ENCODE results near the gene FSTL3. TPM values are rescaled to one million over a fixed set of nuclear protein-coding genes. Genes with fewer than 3 reads are reported as not detected.

FSTL3 gene
- total and polyA plus RNA-seq, 2 of the 13 experiments (the other 11 are each of a cell fraction or from before 2014, with no cell fraction given) = 13.5 to 15.6 TPM

DNA sequence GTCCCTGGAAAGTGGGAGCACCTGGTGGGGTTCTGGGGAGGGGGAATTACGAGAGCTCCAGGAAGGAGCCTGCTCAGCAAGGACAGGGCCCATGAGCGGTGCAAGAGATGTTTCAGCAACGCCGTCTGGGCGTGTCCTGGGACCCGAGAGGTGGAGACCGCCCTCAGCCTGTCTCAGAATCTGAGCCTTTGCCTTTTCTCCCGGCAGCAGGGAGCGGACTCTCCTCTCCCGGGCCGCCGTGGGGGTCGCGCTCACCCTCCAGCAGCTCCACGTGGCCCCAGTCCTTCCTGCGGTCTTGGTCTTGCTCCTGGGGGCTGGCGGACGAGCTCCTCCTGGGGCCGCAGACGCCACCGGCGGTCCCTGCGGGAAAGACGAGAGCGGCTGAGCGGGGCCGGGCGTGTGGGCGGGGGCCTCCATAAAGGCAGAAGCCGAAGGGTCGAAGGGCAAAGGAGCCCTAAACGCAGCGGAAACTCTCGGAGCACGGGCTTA lies 43.6 kb upstream of the FSTL3 start (continued):
- TF ChIP-seq, protein P1, sequence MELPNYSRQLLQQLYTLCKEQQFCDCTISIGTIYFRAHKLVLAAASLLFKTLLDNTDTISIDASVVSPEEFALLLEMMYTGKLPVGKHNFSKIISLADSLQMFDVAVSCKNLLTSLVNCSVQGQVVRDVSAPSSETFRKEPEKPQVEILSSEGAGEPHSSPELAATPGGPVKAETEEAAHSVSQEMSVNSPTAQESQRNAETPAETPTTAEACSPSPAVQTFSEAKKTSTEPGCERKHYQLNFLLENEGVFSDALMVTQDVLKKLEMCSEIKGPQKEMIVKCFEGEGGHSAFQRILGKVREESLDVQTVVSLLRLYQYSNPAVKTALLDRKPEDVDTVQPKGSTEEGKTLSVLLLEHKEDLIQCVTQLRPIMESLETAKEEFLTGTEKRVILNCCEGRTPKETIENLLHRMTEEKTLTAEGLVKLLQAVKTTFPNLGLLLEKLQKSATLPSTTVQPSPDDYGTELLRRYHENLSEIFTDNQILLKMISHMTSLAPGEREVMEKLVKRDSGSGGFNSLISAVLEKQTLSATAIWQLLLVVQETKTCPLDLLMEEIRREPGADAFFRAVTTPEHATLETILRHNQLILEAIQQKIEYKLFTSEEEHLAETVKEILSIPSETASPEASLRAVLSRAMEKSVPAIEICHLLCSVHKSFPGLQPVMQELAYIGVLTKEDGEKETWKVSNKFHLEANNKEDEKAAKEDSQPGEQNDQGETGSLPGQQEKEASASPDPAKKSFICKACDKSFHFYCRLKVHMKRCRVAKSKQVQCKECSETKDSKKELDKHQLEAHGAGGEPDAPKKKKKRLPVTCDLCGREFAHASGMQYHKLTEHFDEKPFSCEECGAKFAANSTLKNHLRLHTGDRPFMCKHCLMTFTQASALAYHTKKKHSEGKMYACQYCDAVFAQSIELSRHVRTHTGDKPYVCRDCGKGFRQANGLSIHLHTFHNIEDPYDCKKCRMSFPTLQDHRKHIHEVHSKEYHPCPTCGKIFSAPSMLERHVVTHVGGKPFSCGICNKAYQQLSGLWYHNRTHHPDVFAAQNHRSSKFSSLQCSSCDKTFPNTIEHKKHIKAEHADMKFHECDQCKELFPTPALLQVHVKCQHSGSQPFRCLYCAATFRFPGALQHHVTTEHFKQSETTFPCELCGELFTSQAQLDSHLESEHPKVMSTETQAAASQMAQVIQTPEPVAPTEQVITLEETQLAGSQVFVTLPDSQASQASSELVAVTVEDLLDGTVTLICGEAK (IDR thresholded peaks at IDR 0.05) = no peak
- TF ChIP-seq, protein P1 (CRISPR knock-in tag; IDR thresholded peaks at IDR 0.05) = peak; percentile 24; the same call in 1 of the 2 replicates
- TF ChIP-seq KLF15 (CRISPR knock-in tag; IDR thresholded peaks at IDR 0.05; ENCODE audit: borderline replicate concordance) = 0 out of 2 replicates have a peak, but pooled peaks have one; percentile 16
- no peak for TF ChIP-seq FLYWCH1 (CRISPR knock-in tag; IDR thresholded peaks at IDR 0.05)
- 0 out of 2 replicates have a peak, but pooled peaks have one; percentile 20 for TF ChIP-seq POGZ (CRISPR knock-in tag; IDR thresholded peaks at IDR 0.05)
- no peak for TF ChIP-seq ZNF331 (CRISPR knock-in tag; IDR thresholded peaks at IDR 0.05)
- no peak for TF ChIP-seq YY1 (IDR thresholded peaks at IDR 0.05; ENCODE audit: insufficient read depth, insufficient replicate concordance, low read depth, low read length)

Measured in HepG2 (cell line).